ENCODE measurements around the gene GAPT.

Gene GAPT

GRCh38 chr5:58498340-58498942 is 7.2 kb downstream of the GAPT start:
- H3K79me2 ChIP-seq (ENCODE audit: insufficient read depth, low read length): no peaks in the 10 kb centered on the region
- H3K27ac ChIP-seq (ENCODE audit: low read depth, low read length, poor library complexity, severe bottlenecking): no peak overlapping the region
- peaks cover 24% of the 10 kb centered on the region; the same call in 1 of the 2 replicates for H3K36me3 ChIP-seq (ENCODE audit: insufficient read depth, low read length)
- no peaks in the 10 kb centered on the region for H3K27me3 ChIP-seq (ENCODE audit: insufficient read depth, low read length)
- TF ChIP-seq EZH2 (IDR thresholded peaks at IDR 0.05; ENCODE audit: borderline replicate concordance, low read length) (no peak), CTCF (IDR thresholded peaks at IDR 0.05; ENCODE audit: low read length) (peak; percentile 38; the same call in 1 of the 2 replicates)
- H4K20me1 ChIP-seq (ENCODE audit: insufficient read depth, low read length): no peaks in the 10 kb centered on the region
- no peak overlapping the region for H3K9ac ChIP-seq (ENCODE audit: low read length)
- no peak overlapping the region for H3K4me2 ChIP-seq (ENCODE audit: low read length)
- H3K9me2 ChIP-seq (ENCODE audit: low read depth, low read length): no peaks in the 10 kb centered on the region
- H3K9me3 ChIP-seq (ENCODE audit: low read length): no peaks in the 10 kb centered on the region
- no peaks in the 10 kb centered on the region for H3K4me1 ChIP-seq (ENCODE audit: insufficient read depth, low read length, severe bottlenecking)
- H3F3A ChIP-seq (ENCODE audit: insufficient read depth, low read length): no peaks in the 10 kb centered on the region
- H3K4me3 ChIP-seq (ENCODE audit: low read depth, low read length, poor library complexity, severe bottlenecking): no peak overlapping the region
- no peak overlapping the region for H2AFZ ChIP-seq (ENCODE audit: low read length)

GRCh38 chr5:58499231-58499630 is 8.0 kb downstream of the GAPT start:
- no peaks in the 10 kb centered on the region for H4K20me1 ChIP-seq (ENCODE audit: insufficient read depth, low read length)
- H3K4me2 ChIP-seq (ENCODE audit: low read length): no peak overlapping the region
- H2AFZ ChIP-seq (ENCODE audit: low read length): no peak overlapping the region
- no peaks in the 10 kb centered on the region for H3F3A ChIP-seq (ENCODE audit: insufficient read depth, low read length)
- H3K9ac ChIP-seq (ENCODE audit: low read length): no peak overlapping the region
- no peaks in the 10 kb centered on the region for H3K4me1 ChIP-seq (ENCODE audit: insufficient read depth, low read length, severe bottlenecking)
- H3K4me3 ChIP-seq (ENCODE audit: low read depth, low read length, poor library complexity, severe bottlenecking): no peak overlapping the region
- no peak overlapping the region for H3K27ac ChIP-seq (ENCODE audit: low read depth, low read length, poor library complexity, severe bottlenecking)
- no peak for TF ChIP-seq EZH2 (IDR thresholded peaks at IDR 0.05; ENCODE audit: borderline replicate concordance, low read length)
- TF ChIP-seq CTCF (IDR thresholded peaks at IDR 0.05; ENCODE audit: low read length): no peak
- no peaks in the 10 kb centered on the region for H3K79me2 ChIP-seq (ENCODE audit: insufficient read depth, low read length)
- no peaks in the 10 kb centered on the region for H3K9me2 ChIP-seq (ENCODE audit: low read depth, low read length)
- no peaks in the 10 kb centered on the region for H3K9me3 ChIP-seq (ENCODE audit: low read length)
- no peaks in the 10 kb centered on the region for H3K27me3 ChIP-seq (ENCODE audit: insufficient read depth, low read length)
- H3K36me3 ChIP-seq (ENCODE audit: insufficient read depth, low read length): peaks cover 16% of the 10 kb centered on the region; the same call in 1 of the 2 replicates

GRCh38 chr5:58499941-58500340 is 8.7 kb downstream of the GAPT start:
- Histone ChIP-seq H3K36me3 (ENCODE audit: insufficient read depth, low read length) (peaks cover 9% of the 10 kb centered on the region; the same call in 1 of the 2 replicates), H3K79me2 (ENCODE audit: insufficient read depth, low read length) (no peaks in the 10 kb centered on the region), H3K9me3 (ENCODE audit: low read length) (no peaks in the 10 kb centered on the region), H3K4me1 (ENCODE audit: insufficient read depth, low read length, severe bottlenecking) (no peaks in the 10 kb centered on the region), H2AFZ (ENCODE audit: low read length) (no peak overlapping the region), H4K20me1 (ENCODE audit: insufficient read depth, low read length) (no peaks in the 10 kb centered on the region), H3K4me2 (ENCODE audit: low read length) (no peak overlapping the region), H3K27ac (ENCODE audit: low read depth, low read length, poor library complexity, severe bottlenecking) (no peak overlapping the region), H3K9ac (ENCODE audit: low read length) (no peak overlapping the region), H3K4me3 (ENCODE audit: low read depth, low read length, poor library complexity, severe bottlenecking) (no peak overlapping the region), H3K27me3 (ENCODE audit: insufficient read depth, low read length) (no peaks in the 10 kb centered on the region), H3K9me2 (ENCODE audit: low read depth, low read length) (no peaks in the 10 kb centered on the region), H3F3A (ENCODE audit: insufficient read depth, low read length) (no peaks in the 10 kb centered on the region)
- TF ChIP-seq CTCF (IDR thresholded peaks at IDR 0.05; ENCODE audit: low read length) (no peak), EZH2 (IDR thresholded peaks at IDR 0.05; ENCODE audit: borderline replicate concordance, low read length) (no peak)
